SH-SY5Y (cell line): ENCODE measurements around the gene SEMA4G.

Experiments
- GATA2 ChIP-seq: IDR thresholded peaks from 2 replicates; pipeline ENCODE4 v1.6.1; 2011; ENCODE audit warnings: mild to moderate bottlenecking, low read depth, low read length
- GATA3 ChIP-seq: IDR thresholded peaks from 2 replicates; pipeline ENCODE4 v1.6.1; 2011; ENCODE audit warnings: low read depth, mild to moderate bottlenecking, low read length, moderate library complexity

DNA sequence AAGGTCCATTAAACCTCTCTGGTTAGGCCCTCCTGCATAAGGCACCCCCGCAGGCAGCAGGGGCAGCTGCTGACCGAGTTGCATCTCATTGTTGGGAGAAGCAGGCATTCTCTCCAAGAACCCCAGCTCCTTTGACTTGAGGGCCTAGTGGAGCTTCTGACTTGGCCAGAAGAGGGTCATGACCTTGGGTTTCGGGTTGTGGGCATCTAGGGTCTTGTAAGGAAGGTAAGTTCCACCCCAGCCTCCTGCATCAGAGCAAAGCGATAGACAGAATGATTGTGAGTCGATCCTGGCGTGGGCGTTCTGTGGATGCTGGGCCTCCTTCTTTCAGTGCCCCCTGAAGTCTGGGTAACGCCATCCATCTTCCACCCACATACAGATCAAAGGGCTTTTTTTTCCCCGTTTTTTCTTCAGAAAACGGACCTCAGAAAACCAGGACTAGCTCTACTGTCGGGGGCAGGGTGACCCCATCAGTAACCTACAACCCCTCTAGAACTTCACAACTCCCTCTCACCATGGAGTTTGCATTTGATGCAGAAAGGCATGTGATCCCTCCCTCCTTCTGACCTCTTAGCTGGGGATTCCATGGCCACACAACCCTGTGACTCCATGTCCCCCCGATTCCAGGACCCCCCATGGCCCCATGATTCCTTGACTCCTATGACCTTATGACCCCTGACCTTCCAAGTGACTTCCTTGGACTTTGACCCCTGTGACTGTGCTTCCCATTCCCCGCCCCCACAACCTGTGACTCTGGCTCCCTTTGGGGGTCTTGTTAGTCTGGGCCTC, 3.0 kb downstream of the SEMA4G start:
- no peak for TF ChIP-seq GATA3
- TF ChIP-seq GATA2 = no peak
